Keratinocyte (primary cell): Measurements from ENCODE around the gene FZD1. TPM values are rescaled to one million over a fixed set of nuclear protein-coding genes. Genes with fewer than 3 reads are reported as not detected.
A peak's percentile ranks its signal among the peaks of the same experiment; 100 is the strongest.

Source experiments
- DNase-seq: peaks from one replicate; pipeline ENCODE4 v3.0.0-alpha.2; 2011; ENCODE audit warnings: low read depth, missing footprints, low spot score
- FAIRE-seq: peaks from 2 replicates; lab custom pipeline; 2011; peaks lifted over from hg19 to GRCh38; lab: Jason Lieb, UNC
- H2AFZ ChIP-seq: 2 replicates; pipeline ENCODE4 v1.6.0; 2012; ENCODE audit warnings: low read length, control low read depth, inconsistent platforms; ENCODE audit not compliant: control insufficient read depth
- H3K27ac ChIP-seq: 2 replicates; pipeline ENCODE4 v1.5.1; 2011; ENCODE audit warnings: low read length; ENCODE audit not compliant: control insufficient read depth, insufficient read depth
- H3K27me3 ChIP-seq: 3 replicates; pipeline ENCODE4 v1.6.0; 2011; ENCODE audit warnings: low read length; ENCODE audit not compliant: control insufficient read depth, insufficient read depth; ENCODE audit errors: extremely low read depth
- H3K36me3 ChIP-seq, 2 experiments: 2 replicates in 1 of 2; 3 replicates in 1 of 2; pipeline ENCODE4 v1.5.1; 2011; ENCODE audit warnings: low read length in 2 of 2, mild to moderate bottlenecking in 1 of 2; ENCODE audit not compliant: control insufficient read depth in 2 of 2, insufficient read depth in 2 of 2; ENCODE audit errors: extremely low read depth in 1 of 2
- H3K4me1 ChIP-seq: 3 replicates; pipeline ENCODE4 v1.5.1; 2011; ENCODE audit warnings: low read length; ENCODE audit not compliant: control insufficient read depth, insufficient read depth; ENCODE audit errors: extremely low read depth
- H3K4me2 ChIP-seq: 3 replicates; pipeline ENCODE4 v1.6.0; 2011; ENCODE audit warnings: low read depth, low read length; ENCODE audit not compliant: control insufficient read depth, insufficient read depth; ENCODE audit errors: extremely low read depth
- H3K4me3 ChIP-seq, 3 experiments: fragments of 200-600 bp in 1 of 3; sonication (generic) in 1 of 3; 2 replicates in 2 of 3; 3 replicates in 1 of 3; pipeline ENCODE4 v1.5.1; 2011 to 2016; ENCODE audit warnings: low read length in 3 of 3, mild to moderate bottlenecking in 3 of 3, control low read depth in 2 of 3, inconsistent platforms in 1 of 3, low read depth in 1 of 3, mixed read lengths in 1 of 3, mixed run types in 1 of 3, moderate library complexity in 1 of 3; ENCODE audit not compliant: control insufficient read depth in 2 of 3, insufficient read depth in 2 of 3; ENCODE audit errors: extremely low read depth in 1 of 3
- H3K79me2 ChIP-seq: 2 replicates; pipeline ENCODE4 v1.6.0; 2012; ENCODE audit warnings: low read length; ENCODE audit not compliant: control insufficient read depth, insufficient read depth
- H3K9ac ChIP-seq: 3 replicates; pipeline ENCODE4 v1.6.0; 2011; ENCODE audit warnings: low read length; ENCODE audit not compliant: control insufficient read depth, insufficient read depth; ENCODE audit errors: extremely low read depth
- H3K9me1 ChIP-seq: 3 replicates; pipeline ENCODE4 v1.6.0; 2011; ENCODE audit warnings: low read length; ENCODE audit not compliant: control insufficient read depth, insufficient read depth; ENCODE audit errors: extremely low read depth
- H3K9me3 ChIP-seq: 2 replicates; pipeline ENCODE4 v1.5.1; 2012; ENCODE audit warnings: low read depth, low read length; ENCODE audit not compliant: control insufficient read depth
- H4K20me1 ChIP-seq: 3 replicates; pipeline ENCODE4 v1.6.0; 2011; ENCODE audit warnings: low read length; ENCODE audit not compliant: control insufficient read depth, insufficient read depth; ENCODE audit errors: extremely low read depth
- CTCF ChIP-seq, 3 experiments: IDR thresholded peaks in 1 of 3; conservative IDR thresholded peaks in 1 of 3; optimal IDR thresholded peaks in 1 of 3; 2 replicates in 2 of 3; 3 replicates in 1 of 3; pipeline versions ENCODE3 to v1.5.1; 2011; ENCODE audit warnings: low read length in 3 of 3, mild to moderate bottlenecking in 3 of 3, moderate library complexity in 2 of 3, control low read depth in 1 of 3, inconsistent platforms in 1 of 3; ENCODE audit not compliant: insufficient read depth in 2 of 3; ENCODE audit errors: extremely low read depth in 1 of 3
- EZH2 ChIP-seq: IDR thresholded peaks from one replicate; pipeline ENCODE4 v1.6.1; 2012; ENCODE audit warnings: inconsistent platforms, mild to moderate bottlenecking, low read length, moderate library complexity
- dilution Hi-C: fragments of 300-500 bp; cut with MboI; formaldehyde crosslinking; loops from one replicate; pipeline ENCODE4 v1.7.0; 2020; ENCODE audit warnings: low sequenced_read_pairs; ENCODE audit not compliant: extremely low pct_ligation_motif_present
- polyA minus RNA-seq, 3 experiments: library from RNA; depleted of rRNA, polyadenylated mRNA; stranded (reverse); fragments of >200 nt; gene quantifications; 1 replicate in 1 of 3; 2 replicates in 1 of 3; 3 replicates in 1 of 3; pipeline ENCODE4 v1.2.3, GENCODE V29; 2011
- polyA plus RNA-seq, 5 experiments: library from polyadenylated mRNA; depleted of rRNA in 3 of 5; stranded (reverse) in 3 of 5; stranded (forward) in 1 of 5; unstranded in 1 of 5; fragments of >200 nt; gene quantifications; 1 replicate in 1 of 5; 2 replicates in 3 of 5; 3 replicates in 1 of 5; pipeline versions ENCODE4 v1.2.1 to v1.2.3, GENCODE V29; 2011 to 2012; ENCODE audit warnings: missing spikeins in 2 of 5, low read depth in 1 of 5, low replicate concordance in 1 of 5

Gene FZD1
- polyA plus RNA-seq (1.3 to 1.5 TPM (median 1.3 TPM) in 3 replicates), polyA minus RNA-seq (1.8 to 2.6 TPM (median 2.0 TPM) in 3 replicates)
- polyA plus RNA-seq (2011; ENCODE audit: low read depth), result 0.46 TPM
- polyA plus RNA-seq (2011; cell fraction: cytosol; rRNA removed), result 0.81 and 1.1 TPM in 2 replicates
- 1.8 and 2.2 TPM in 2 replicates for polyA plus RNA-seq (2011; cell fraction: nucleus; rRNA removed)
- polyA plus RNA-seq (2012; ENCODE audit: low replicate concordance), result 1.5 and 1.6 TPM in 2 replicates
- 4.0 TPM for polyA minus RNA-seq (2011; cell fraction: cytosol; rRNA and poly(A)+ RNA removed)
- polyA minus RNA-seq (2011; cell fraction: nucleus; rRNA and poly(A)+ RNA removed), result 4.1 and 4.2 TPM in 2 replicates

- dilution Hi-C loops, result no loop called here
- peak within 1 kb of the TSS; percentile 36 for H3K27ac ChIP-seq
- H3K79me2 ChIP-seq, result no peaks in the 10 kb centered on the region
- peak within 1 kb of the TSS; percentile 55 to 91 (median 87) for H3K4me3 ChIP-seq
- H3K9me1 ChIP-seq, result no peaks in the 10 kb centered on the region
- peak within 1 kb of the TSS; percentile 99 for H3K4me2 ChIP-seq
- H3K4me1 ChIP-seq, result peaks cover 11% of the 10 kb centered on the region
- peak within 1 kb of the TSS; percentile 98 for H2AFZ ChIP-seq
- no peaks in the 10 kb centered on the region for H3K36me3 ChIP-seq
- TF ChIP-seq EZH2, result no peak
- TF ChIP-seq CTCF (optimal IDR thresholded peaks at IDR 0.05 in 1 of 3, IDR thresholded peaks at IDR 0.05 in 1 of 3, conservative IDR thresholded peaks at IDR 0.05 in 1 of 3; ENCODE audit: extremely low read depth in 1 of 3, insufficient read depth in 2 of 3, low read length in 3 of 3), result no peak
- no peak for DNase-seq
- H3K27me3 ChIP-seq, result peaks cover 3% of the 10 kb centered on the region
- no peaks in the 10 kb centered on the region for H4K20me1 ChIP-seq
- H3K9ac ChIP-seq, result peak within 1 kb of the TSS; percentile 66
- no peak for FAIRE-seq
- no peaks in the 10 kb centered on the region for H3K9me3 ChIP-seq
Measured at GRCh38 chr7:91264046-91264923, at the start of gene FZD1. FZD1 (plus strand) TSS chr7:91264433; CDS start chr7:91264881, 448 bp downstream.

- Histone ChIP-seq H3K79me2 (no peaks in the 10 kb centered on the region), H3K9ac (no peak overlapping the region), H4K20me1 (no peaks in the 10 kb centered on the region), H3K27me3 (peaks cover 4% of the 10 kb centered on the region), H3K9me1 (no peaks in the 10 kb centered on the region), H3K4me2 (no peak overlapping the region), H3K9me3 (no peaks in the 10 kb centered on the region), H2AFZ (no peak overlapping the region), H3K4me1 (no peaks in the 10 kb centered on the region), H3K27ac (no peak overlapping the region), H3K4me3 (no peak overlapping the region), H3K36me3 (no peaks in the 10 kb centered on the region)
- DNase-seq (no peak), FAIRE-seq (no peak)
- dilution Hi-C loops, result no loop called here
- no peak for TF ChIP-seq EZH2
- TF ChIP-seq CTCF (optimal IDR thresholded peaks at IDR 0.05 in 1 of 3, IDR thresholded peaks at IDR 0.05 in 1 of 3, conservative IDR thresholded peaks at IDR 0.05 in 1 of 3; ENCODE audit: extremely low read depth in 1 of 3, insufficient read depth in 2 of 3, low read length in 3 of 3), result no peak
Measured at GRCh38 chr7:91226411-91226810, 37.8 kb upstream of the FZD1 start.
